A549 treated with dexamethasone at 1 μM for 4 hours (cell line): ENCODE measurements around the gene OR6A2. TPM values are rescaled to one million over a fixed set of nuclear protein-coding genes. Genes with fewer than 3 reads are reported as not detected.

Source experiments
- total RNA-seq: library from RNA; stranded (reverse); fragments of 200-300 nt; extraction: Qiagen RNA extraction; gene quantifications from 5 replicates; pipeline ENCODE4 v1.2.3, GENCODE V29; 2022

Gene OR6A2
- total RNA-seq: not detected in 5 replicates

GRCh38 chr11:6799402-6799801 is at the start of gene OR6A2:
TSS of gene OR6A2 (minus strand) at chr11:6799689. CDS start at chr11:6795708, 3,981 bp downstream.

GRCh38 chr11:6845383-6845782 is 45.9 kb upstream of the OR6A2 start, which contains the start of gene OR10A5:
TSS of gene OR10A5 (plus strand) at chr11:6845683. CDS start at chr11:6845683, 0 bp downstream.

GRCh38 chr11:6782720-6783119 is 16.8 kb downstream of the OR6A2 start, which contains the start of gene OR2AG1:
TSS of gene OR2AG1 (plus strand) at chr11:6783020. CDS start at chr11:6785038, 2,018 bp downstream.

GRCh38 chr11:6771926-6772893 is 27.3 kb downstream of the OR6A2 start, which contains the start of gene OR2AG2:
TSS of gene OR2AG2 (minus strand) at chr11:6771976. CDS start at chr11:6768957, 3,019 bp downstream.

Other genes starting within 250 kb of the OR6A2 start
- 27.3 to 32.5 TPM (median 29.9 TPM) in 5 replicates for gene RRP8, start 196.1 kb downstream of the OR6A2 start, total RNA-seq
- 97.1 to 120 TPM (median 118 TPM) in 5 replicates for gene ILK, start 195.9 kb downstream of the OR6A2 start, total RNA-seq
- gene TAF10, start 187.5 kb downstream of the OR6A2 start, total RNA-seq: 208 to 263 TPM (median 228 TPM) in 5 replicates
- gene TPP1, start 180.3 kb downstream of the OR6A2 start, total RNA-seq: 36.1 to 51.4 TPM (median 50.6 TPM) in 5 replicates
- 0.07 to 0.15 TPM (median 0.09 TPM) in 5 replicates for gene DCHS1, start 143.9 kb downstream of the OR6A2 start, total RNA-seq
- 79.3 to 116 TPM (median 95.2 TPM) in 5 replicates for gene MRPL17, start 116.3 kb downstream of the OR6A2 start, total RNA-seq
- 0.05 to 0.08 TPM (median 0.05 TPM) in 3 of 5 replicates, not detected in the others for gene OR2AG2, start 27.7 kb downstream of the OR6A2 start, total RNA-seq
- not detected in 5 replicates for gene OR2AG1, start 16.7 kb downstream of the OR6A2 start, total RNA-seq
- not detected in 5 replicates for gene OR10A5, start 46.0 kb upstream of the OR6A2 start, total RNA-seq
- gene OR10A2, start 63.4 kb upstream of the OR6A2 start, total RNA-seq: not detected in 5 replicates
- not detected in 5 replicates for gene OR10A4, start 76.9 kb upstream of the OR6A2 start, total RNA-seq
- gene OR2D2, start 92.8 kb upstream of the OR6A2 start, total RNA-seq: not detected in 5 replicates
- not detected in 5 replicates for gene OR2D3, start 121.3 kb upstream of the OR6A2 start, total RNA-seq
- 0.76 to 1.2 TPM (median 0.97 TPM) in 5 replicates for gene ZNF215, start 126.7 kb upstream of the OR6A2 start, total RNA-seq
- gene ZNF214, start 220.7 kb upstream of the OR6A2 start, total RNA-seq: 0.54 to 1.1 TPM (median 0.88 TPM) in 5 replicates
- gene NLRP14, start 220.8 kb upstream of the OR6A2 start, total RNA-seq: not detected in 5 replicates